Neuronal stem cell (in vitro differentiated cells): ENCODE data around the gene BCKDK.

ENCODE experiments used
- DNase-seq: peaks from one replicate; pipeline ENCODE4 v3.0.0-alpha.2; 2013; ENCODE audit warnings: low spot score
- H2AFZ ChIP-seq: one replicate; pipeline ENCODE4 v1.6.1; 2013; ENCODE audit warnings: mild to moderate bottlenecking, low read length, inconsistent platforms
- H2AK5ac ChIP-seq: 2 replicates; pipeline ENCODE4 v1.6.1; 2013; ENCODE audit warnings: low read depth, mild to moderate bottlenecking, inconsistent platforms, low read length, moderate library complexity, mixed read lengths
- H2BK120ac ChIP-seq: 2 replicates; pipeline ENCODE4 v1.6.1; 2013; ENCODE audit warnings: low read depth, mild to moderate bottlenecking, inconsistent platforms, low read length, moderate library complexity, mixed read lengths
- H2BK12ac ChIP-seq: one replicate; pipeline ENCODE4 v1.6.1; 2013; ENCODE audit warnings: low read length, inconsistent platforms
- H2BK15ac ChIP-seq: 2 replicates; pipeline ENCODE4 v1.6.1; 2013; ENCODE audit warnings: mild to moderate bottlenecking, low read length, inconsistent platforms, mixed read lengths
- H2BK5ac ChIP-seq: one replicate; pipeline ENCODE4 v1.6.1; 2013; ENCODE audit warnings: inconsistent platforms, mild to moderate bottlenecking, low read length, moderate library complexity
- H3K14ac ChIP-seq: one replicate; pipeline ENCODE4 v1.6.1; 2013; ENCODE audit warnings: low read length, inconsistent platforms
- H3K18ac ChIP-seq: 2 replicates; pipeline ENCODE4 v1.6.1; 2013; ENCODE audit warnings: low read length, inconsistent platforms
- H3K23ac ChIP-seq: 2 replicates; pipeline ENCODE4 v1.6.1; 2013; ENCODE audit warnings: low read depth, mild to moderate bottlenecking, mixed read lengths, low read length, inconsistent platforms; ENCODE audit not compliant: poor library complexity
- H3K27ac ChIP-seq: replicated peaks from 3 replicates; pipeline ENCODE4 v1.5.1; 2013; ENCODE audit warnings: low read length, inconsistent platforms
- H3K27me3 ChIP-seq, 3 experiments: 2 replicates each; pipeline ENCODE4 v1.6.1; 2013; ENCODE audit warnings: low read length in 3 of 3, mild to moderate bottlenecking in 2 of 3, inconsistent platforms in 1 of 3, low read depth in 1 of 3, mixed read lengths in 1 of 3, moderate library complexity in 1 of 3; ENCODE audit not compliant: control insufficient read depth in 3 of 3, insufficient read depth in 3 of 3
- H3K36me3 ChIP-seq, 2 donors: replicated peaks in 1 of 2; 2 replicates each; pipeline ENCODE4 v1.6.1; 2013; ENCODE audit warnings: low read length in 2 of 2; ENCODE audit not compliant: control insufficient read depth in 2 of 2, insufficient read depth in 2 of 2
- H3K4ac ChIP-seq: 2 replicates; pipeline ENCODE4 v1.6.1; 2013; ENCODE audit warnings: inconsistent platforms, mild to moderate bottlenecking, low read length, moderate library complexity
- H3K4me1 ChIP-seq, 2 donors: 1 replicate in 1 of 2; 2 replicates in 1 of 2; pipeline ENCODE4 v1.6.1; 2013; ENCODE audit warnings: low read length in 2 of 2, low read depth in 1 of 2; ENCODE audit not compliant: control insufficient read depth in 2 of 2, insufficient read depth in 1 of 2
- H3K4me2 ChIP-seq: one replicate; pipeline ENCODE4 v1.6.1; 2013; ENCODE audit warnings: mild to moderate bottlenecking, low read length, inconsistent platforms; ENCODE audit not compliant: insufficient read depth, poor library complexity, severe bottlenecking
- H3K4me3 ChIP-seq, 2 donors: 2 replicates each; pipeline ENCODE4 v1.5.1; 2013; ENCODE audit warnings: low read length in 2 of 2, mild to moderate bottlenecking in 2 of 2, inconsistent platforms in 1 of 2, moderate library complexity in 1 of 2
- H3K79me1 ChIP-seq: one replicate; pipeline ENCODE4 v1.6.1; 2013; ENCODE audit warnings: low read depth, mild to moderate bottlenecking, inconsistent platforms, low read length, moderate library complexity
- H3K9ac ChIP-seq: one replicate; pipeline ENCODE4 v1.6.1; 2013; ENCODE audit warnings: mild to moderate bottlenecking, low read depth, low read length, inconsistent platforms; ENCODE audit not compliant: poor library complexity
- H3K9me3 ChIP-seq, 2 donors: replicated peaks in 1 of 2; 2 replicates each; pipeline versions ENCODE3 to v1.6.1; 2013; ENCODE audit warnings: low read length in 2 of 2, mild to moderate bottlenecking in 2 of 2, inconsistent platforms in 1 of 2, low read depth in 1 of 2, mixed read lengths in 1 of 2, moderate library complexity in 1 of 2; ENCODE audit not compliant: control insufficient read depth in 2 of 2, insufficient read depth in 1 of 2
- H4K8ac ChIP-seq: one replicate; pipeline ENCODE4 v1.6.1; 2013; ENCODE audit warnings: low read depth, mild to moderate bottlenecking, inconsistent platforms, low read length, moderate library complexity
- H4K91ac ChIP-seq: one replicate; pipeline ENCODE4 v1.6.1; 2013; ENCODE audit warnings: low read length, low read depth, mild to moderate bottlenecking, inconsistent platforms; ENCODE audit not compliant: poor library complexity
- WGBS, 2 donors: extraction: QIAGEN DNeasy Blood & Tissue Kit; methylation state at CpG; one replicate each; pipeline ENCODE4 v1.1.7; 2013; ENCODE audit warnings: missing lambda C conversion rate in 2 of 2, mixed read lengths in 1 of 2; ENCODE audit not compliant: insufficient read length in 2 of 2, insufficient replicate concordance in 1 of 2; ENCODE audit errors: extremely low coverage in 2 of 2; 5-methylcytosine and 5-hydroxymethylcytosine counted together

BCKDK gene

DNA sequence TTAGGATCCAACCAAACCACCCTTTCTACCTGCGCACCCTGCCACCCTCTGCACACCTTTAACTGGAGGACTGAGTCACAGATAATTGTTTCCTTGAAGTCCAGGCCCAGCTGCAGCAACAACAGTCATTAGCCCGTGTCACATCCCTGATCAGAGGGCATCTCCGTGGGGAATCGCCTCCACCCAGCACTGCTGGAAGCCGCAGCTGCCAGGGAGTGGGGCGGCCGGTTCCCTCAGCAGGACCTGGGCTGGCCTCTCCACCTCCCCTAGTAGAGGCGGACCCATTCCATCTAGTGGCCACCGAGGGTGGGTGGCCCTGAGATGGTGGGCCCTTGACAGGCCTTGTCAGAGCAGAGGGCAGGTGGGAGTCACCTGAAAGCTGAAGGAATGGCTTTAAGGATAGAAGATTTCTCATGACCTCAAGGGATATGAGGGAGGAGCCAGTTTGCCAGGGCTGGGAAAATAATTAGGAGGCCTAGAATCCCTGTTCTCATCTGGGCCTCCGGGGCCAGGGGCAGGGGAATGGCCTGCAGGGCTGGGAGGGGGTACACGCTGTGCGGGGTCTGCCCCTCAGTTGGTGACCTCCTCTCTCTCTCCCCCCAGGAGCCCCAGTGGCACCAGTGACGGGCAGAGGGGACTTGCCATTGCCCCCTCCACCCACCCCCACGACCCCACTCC, 25.7 kb upstream of the BCKDK start:
- Histone ChIP-seq H3K18ac (no peak overlapping the region), H3K9me3 (no peaks in the 10 kb centered on the region), H4K91ac (no peak overlapping the region), H3K4ac (no peak overlapping the region), H2AFZ (no peak overlapping the region), H2BK15ac (no peak overlapping the region), H3K27ac (no peak overlapping the region), H4K8ac (no peak overlapping the region), H2AK5ac (no peak overlapping the region), H3K23ac (no peak overlapping the region), H3K79me1 (peaks cover 20% of the 10 kb centered on the region), H2BK12ac (no peak overlapping the region), H2BK5ac (no peak overlapping the region), H3K4me2 (no peak overlapping the region), H3K36me3 (peaks cover 55 to 80% of the 10 kb centered on the region in 2 donors), H3K14ac (no peak overlapping the region), H2BK120ac (no peak overlapping the region), H3K27me3 (no peaks in the 10 kb centered on the region), H3K4me1 (no peaks in the 10 kb centered on the region), H3K4me3 (no peak overlapping the region), H3K9ac (no peak overlapping the region)
- no peak for DNase-seq
- WGBS, 2 donors, result no CpG with 5 or more reads among the region's 14 CpGs

DNA sequence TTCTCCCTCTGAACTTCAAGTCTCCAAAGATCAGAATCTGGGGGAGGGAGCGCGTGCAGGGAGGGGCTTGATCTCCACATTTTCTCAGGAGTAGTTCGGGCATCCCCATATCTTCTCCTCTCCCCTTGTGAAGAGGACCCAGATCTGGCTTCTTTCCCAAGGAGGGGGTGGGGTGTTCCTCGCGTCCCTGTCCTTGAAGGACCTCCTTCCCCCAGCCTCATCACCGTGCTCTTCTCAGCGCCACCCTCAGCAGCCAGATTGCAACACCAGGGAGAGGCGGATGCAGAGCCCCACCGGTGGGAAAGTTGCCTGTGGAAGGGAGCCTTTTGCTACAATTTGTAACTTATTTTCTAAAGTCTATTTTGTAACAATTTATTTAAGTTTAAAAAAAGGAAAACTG, 25.1 kb upstream of the BCKDK start:
- no peaks in the 10 kb centered on the region for H3K27me3 ChIP-seq
- no peak overlapping the region for H4K8ac ChIP-seq
- H3K23ac ChIP-seq, result no peak overlapping the region
- peaks cover 18% of the 10 kb centered on the region for H3K79me1 ChIP-seq
- H3K4me3 ChIP-seq, result no peak overlapping the region
- H3K4me2 ChIP-seq, result no peak overlapping the region
- no peak overlapping the region for H2AFZ ChIP-seq
- no peak overlapping the region for H3K27ac ChIP-seq
- peaks cover 49 to 74% of the 10 kb centered on the region in 2 donors for H3K36me3 ChIP-seq
- no peak overlapping the region for H2BK15ac ChIP-seq
- H3K4me1 ChIP-seq, result no peaks in the 10 kb centered on the region
- no peak overlapping the region for H2AK5ac ChIP-seq
- H3K4ac ChIP-seq, result no peak overlapping the region
- no peak overlapping the region for H4K91ac ChIP-seq
- WGBS, 2 donors, result no CpG with 5 or more reads among the region's 9 CpGs
- no peak overlapping the region for H3K9ac ChIP-seq
- H3K18ac ChIP-seq, result no peak overlapping the region
- DNase-seq, result no peak
- no peak overlapping the region for H2BK5ac ChIP-seq
- H2BK12ac ChIP-seq, result no peak overlapping the region
- H3K14ac ChIP-seq, result no peak overlapping the region
- no peak overlapping the region for H2BK120ac ChIP-seq
- no peaks in the 10 kb centered on the region for H3K9me3 ChIP-seq

DNA sequence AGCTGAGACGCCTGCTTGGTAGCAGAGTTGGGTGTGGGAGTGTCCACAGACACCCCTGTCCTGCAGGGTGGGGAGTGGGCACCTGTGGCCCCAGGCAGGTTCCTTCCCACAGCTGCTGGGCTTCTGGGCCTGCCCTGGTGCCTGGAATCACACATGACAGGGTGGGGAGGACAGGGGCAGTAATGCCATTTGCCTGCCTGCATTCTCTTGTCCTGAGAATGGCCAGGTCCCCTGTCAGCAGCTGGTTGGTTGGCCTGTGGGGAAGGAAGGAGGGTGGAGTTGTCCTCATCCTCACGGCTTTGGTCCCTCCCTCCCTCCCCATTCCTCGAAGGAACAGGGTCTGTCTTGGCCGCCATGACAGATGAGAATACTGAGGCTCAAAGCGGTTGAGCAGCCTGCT, 24.6 kb upstream of the BCKDK start:
- Histone ChIP-seq H3K27ac (no peak overlapping the region), H3K4ac (no peak overlapping the region), H2AK5ac (no peak overlapping the region), H3K79me1 (peaks cover 18% of the 10 kb centered on the region), H4K91ac (no peak overlapping the region), H3K18ac (no peak overlapping the region), H2AFZ (no peak overlapping the region), H3K9me3 (no peaks in the 10 kb centered on the region), H2BK15ac (no peak overlapping the region), H3K23ac (no peak overlapping the region), H2BK120ac (no peak overlapping the region), H4K8ac (no peak overlapping the region), H3K27me3 (no peaks in the 10 kb centered on the region), H2BK12ac (no peak overlapping the region), H3K9ac (peak overlapping the region; percentile 63), H3K36me3 (peaks cover 47 to 69% of the 10 kb centered on the region in 2 donors), H3K4me1 (no peaks in the 10 kb centered on the region), H2BK5ac (no peak overlapping the region), H3K4me3 (no peak overlapping the region), H3K4me2 (no peak overlapping the region), H3K14ac (no peak overlapping the region)
- no CpG with 5 or more reads among the region's 5 CpGs for WGBS, 2 donors
- DNase-seq, result no peak

DNA sequence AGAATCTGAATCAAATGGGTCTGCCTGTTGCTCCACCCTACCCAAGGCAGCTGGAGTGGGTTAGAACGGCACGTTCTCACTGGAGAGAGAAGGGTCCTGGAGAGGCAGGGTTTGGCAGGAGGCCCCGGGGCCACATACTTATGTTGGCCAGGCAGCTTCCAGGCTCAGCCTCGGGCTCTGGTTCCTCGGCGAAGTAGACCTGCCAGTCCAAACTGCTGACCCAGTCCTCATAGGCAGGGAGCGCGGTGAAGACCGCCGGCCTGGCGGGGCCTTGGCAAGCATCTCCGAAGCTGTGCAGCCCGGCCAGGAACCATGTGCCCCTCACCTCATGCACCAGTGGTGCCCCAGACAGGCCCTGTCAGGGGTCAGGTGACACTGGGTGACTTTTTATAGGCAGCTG, 24.2 kb upstream of the BCKDK start:
- Histone ChIP-seq H3K36me3 (peaks cover 43 to 67% of the 10 kb centered on the region in 2 donors), H3K4ac (no peak overlapping the region), H3K4me1 (no peaks in the 10 kb centered on the region), H2BK12ac (no peak overlapping the region), H3K18ac (no peak overlapping the region), H2AK5ac (no peak overlapping the region), H3K79me1 (peaks cover 18% of the 10 kb centered on the region), H3K27me3 (no peaks in the 10 kb centered on the region), H2BK120ac (no peak overlapping the region), H2BK15ac (no peak overlapping the region), H3K9me3 (no peaks in the 10 kb centered on the region), H3K4me2 (no peak overlapping the region), H3K14ac (no peak overlapping the region), H3K23ac (no peak overlapping the region), H3K27ac (no peak overlapping the region), H3K9ac (no peak overlapping the region), H2AFZ (no peak overlapping the region), H2BK5ac (no peak overlapping the region), H3K4me3 (no peak overlapping the region), H4K8ac (no peak overlapping the region), H4K91ac (no peak overlapping the region)
- WGBS, 2 donors, result no CpG with 5 or more reads among the region's 13 CpGs
- DNase-seq, result no peak
